ENCODE data around the gene ADISSP.

Gene ADISSP

GRCh38 chr20:3710011-3710466, 57.5 kb downstream of the ADISSP start:
- Histone ChIP-seq H3K36me3 (ENCODE audit: control insufficient read depth, low read length) (no peaks in the 10 kb centered on the region), H3K27ac (ENCODE audit: low read depth, low read length) (no peak overlapping the region), H3K9me3 (ENCODE audit: control insufficient read depth, insufficient read depth, low read length) (no peaks in the 10 kb centered on the region), H3F3A (ENCODE audit: control insufficient read depth, insufficient read depth) (no peaks in the 10 kb centered on the region), H3K27me3 (ENCODE audit: control insufficient read depth, low read length) (0 out of 2 replicates have a peak, but pooled peaks cover 2% of the 10 kb centered on the region), H4K20me1 (ENCODE audit: control insufficient read depth, insufficient read depth, low read depth, low read length) (no peaks in the 10 kb centered on the region), H3K4me2 (ENCODE audit: low read length) (no peak overlapping the region), H3K4me3 (ENCODE audit: low read length) (no peak overlapping the region), H3K4me1 (ENCODE audit: control insufficient read depth, low read length) (no peaks in the 10 kb centered on the region), H3K79me2 (ENCODE audit: control insufficient read depth, low read length) (no peaks in the 10 kb centered on the region), H3K9me2 (replicated peaks; ENCODE audit: control insufficient read depth, low read length) (no peaks in the 10 kb centered on the region)
- TF ChIP-seq CTCF (IDR thresholded peaks at IDR 0.05; ENCODE audit: low read depth, low read length, poor library complexity, severe bottlenecking) = no peak
- TF ChIP-seq EZH2phosphoT487 (IDR thresholded peaks at IDR 0.05; ENCODE audit: borderline replicate concordance, low read length) = no peak

- H4K20me1 ChIP-seq (ENCODE audit: control insufficient read depth, insufficient read depth, low read depth, low read length) = no peaks in the 10 kb centered on the region
- 0 out of 2 replicates have a peak, but pooled peaks cover 2% of the 10 kb centered on the region for H3K27me3 ChIP-seq (ENCODE audit: control insufficient read depth, low read length)
- no peak overlapping the region for H3K4me2 ChIP-seq (ENCODE audit: low read length)
- H3K4me3 ChIP-seq (ENCODE audit: low read length) = no peak overlapping the region
- H3K27ac ChIP-seq (ENCODE audit: low read depth, low read length) = no peak overlapping the region
- H3K4me1 ChIP-seq (ENCODE audit: control insufficient read depth, low read length) = no peaks in the 10 kb centered on the region
- H3F3A ChIP-seq (ENCODE audit: control insufficient read depth, insufficient read depth) = no peaks in the 10 kb centered on the region
- H3K36me3 ChIP-seq (ENCODE audit: control insufficient read depth, low read length) = no peaks in the 10 kb centered on the region
- no peaks in the 10 kb centered on the region for H3K79me2 ChIP-seq (ENCODE audit: control insufficient read depth, low read length)
- TF ChIP-seq EZH2phosphoT487 (IDR thresholded peaks at IDR 0.05; ENCODE audit: borderline replicate concordance, low read length) (no peak), CTCF (IDR thresholded peaks at IDR 0.05; ENCODE audit: low read depth, low read length, poor library complexity, severe bottlenecking) (no peak)
- H3K9me2 ChIP-seq (replicated peaks; ENCODE audit: control insufficient read depth, low read length) = no peaks in the 10 kb centered on the region
- no peaks in the 10 kb centered on the region for H3K9me3 ChIP-seq (ENCODE audit: control insufficient read depth, insufficient read depth, low read length)
These were observed 60.0 kb downstream of the ADISSP start for GRCh38 chr20:3707508-3707899.

- H3K9me3 ChIP-seq (ENCODE audit: control insufficient read depth, insufficient read depth, low read length) = no peaks in the 10 kb centered on the region
- no peaks in the 10 kb centered on the region for H3K4me1 ChIP-seq (ENCODE audit: control insufficient read depth, low read length)
- TF ChIP-seq CTCF (IDR thresholded peaks at IDR 0.05; ENCODE audit: low read depth, low read length, poor library complexity, severe bottlenecking) (no peak), EZH2phosphoT487 (IDR thresholded peaks at IDR 0.05; ENCODE audit: borderline replicate concordance, low read length) (no peak)
- no peaks in the 10 kb centered on the region for H3F3A ChIP-seq (ENCODE audit: control insufficient read depth, insufficient read depth)
- no peak overlapping the region for H3K4me2 ChIP-seq (ENCODE audit: low read length)
- H3K79me2 ChIP-seq (ENCODE audit: control insufficient read depth, low read length) = no peaks in the 10 kb centered on the region
- H3K4me3 ChIP-seq (ENCODE audit: low read length) = no peak overlapping the region
- no peaks in the 10 kb centered on the region for H4K20me1 ChIP-seq (ENCODE audit: control insufficient read depth, insufficient read depth, low read depth, low read length)
- H3K27me3 ChIP-seq (ENCODE audit: control insufficient read depth, low read length) = 0 out of 2 replicates have a peak, but pooled peaks cover 2% of the 10 kb centered on the region
- H3K27ac ChIP-seq (ENCODE audit: low read depth, low read length) = no peak overlapping the region
- H3K36me3 ChIP-seq (ENCODE audit: control insufficient read depth, low read length) = no peaks in the 10 kb centered on the region
- no peaks in the 10 kb centered on the region for H3K9me2 ChIP-seq (replicated peaks; ENCODE audit: control insufficient read depth, low read length)
These were observed 60.6 kb downstream of the ADISSP start for GRCh38 chr20:3706774-3707507.

Measured in DOHH2 (cell line).